ENCODE results near the gene PTTG1IP. TPM values are rescaled to one million over a fixed set of nuclear protein-coding genes. Genes with fewer than 3 reads are reported as not detected.

Gene PTTG1IP
- total and polyA plus RNA-seq, 2 of the 4 experiments (the other 2 are of a cell fraction): 167 to 194 TPM

- Histone ChIP-seq H3K9me1 (ENCODE audit: insufficient read depth, low read length) (no peaks in the 10 kb centered on the region), H2AK9ac (replicated peaks; ENCODE audit: low read depth, low read length, poor library complexity) (no peak overlapping the region), H3K9ac (ENCODE audit: low read depth, low read length) (no peak overlapping the region), H3K23ac (ENCODE audit: low read depth, low read length) (no peak overlapping the region), H3K79me1 (ENCODE audit: low read depth in 1 of 2, low read length in 2 of 2) (no peaks in the 10 kb centered on the region), H2BK15ac (ENCODE audit: low read depth, low read length) (no peak overlapping the region), H3K36me3 (ENCODE audit: control insufficient read depth, insufficient read depth, low read length) (no peaks in the 10 kb centered on the region), H2AK5ac (ENCODE audit: low read depth, low read length) (no peak overlapping the region), H4K8ac (ENCODE audit: low read depth in 2 of 2, low read length in 2 of 2) (no peak overlapping the region), H3K4me2 (ENCODE audit: low read depth, low read length) (no peak overlapping the region), H2BK120ac (ENCODE audit: low read depth, low read length) (no peak overlapping the region), H4K5ac (ENCODE audit: low read depth, low read length) (no peak overlapping the region), H3K4me3 (ENCODE audit: insufficient read depth, low read depth, low read length) (no peak overlapping the region), H3K27ac (ENCODE audit: insufficient read depth, low read length) (no peak overlapping the region), H3K4me1 (ENCODE audit: control insufficient read depth, insufficient read depth, low read length) (no peaks in the 10 kb centered on the region), H4K91ac (ENCODE audit: insufficient read depth, low read depth, low read length) (no peak overlapping the region), H2BK20ac (ENCODE audit: low read depth, low read length) (no peak overlapping the region), H3K9me3 (ENCODE audit: control insufficient read depth, insufficient read depth, low read length) (peaks cover 4% of the 10 kb centered on the region; the same call in 1 of the 2 replicates), H2BK5ac (ENCODE audit: low read depth, low read length, poor library complexity, severe bottlenecking) (no peak overlapping the region), H3K18ac (ENCODE audit: low read depth, low read length) (no peak overlapping the region), H2AFZ (replicated peaks; ENCODE audit: low read length, poor library complexity) (no peak overlapping the region), H3K4ac (ENCODE audit: low read depth, low read length) (no peak overlapping the region), H4K20me1 (ENCODE audit: insufficient read depth, low read length) (0 out of 2 replicates have a peak, but pooled peaks cover 5% of the 10 kb centered on the region), H3K14ac (replicated peaks; ENCODE audit: low read depth, low read length) (no peak overlapping the region), H3K56ac (ENCODE audit: extremely low read depth, insufficient read depth, low read length) (no peak overlapping the region), H3K27me3 (ENCODE audit: control insufficient read depth, insufficient read depth, low read length) (peaks cover 63% of the 10 kb centered on the region)
- ChIA-PET POLR2A (ENCODE audit: unreplicated experiment) (no interaction called here), CTCF (interaction anchor here (0.8 kb wide), 1 partner anchor 8 kb away, joined by 3 read pairs; no protein-coding TSS in a partner anchor)
- intact Hi-C loops (cut with micrococcal nuclease) (loop anchor here (1.0 to 5.0 kb wide), 2 partner anchors 37 to 246 kb away; no protein-coding TSS in a partner anchor), in situ Hi-C loops (cut with MboI; ENCODE audit: low sequenced_read_pairs) (no loop called here), dilution Hi-C loops (cut with HindIII; ENCODE audit: low sequenced_read_pairs, unreplicated experiment) (no loop called here)
- no TSS peak for BruUV-seq (replicated peaks)
- 81% methylated on average over 11 of the region's 15 CpGs; no CpG with 5 or more reads in 1 of the 2 experiments for WGBS, 2 experiments (ENCODE audit: extremely low coverage in 2 of 2, insufficient read length in 1 of 2)
- no peak for DNase-seq
- TF ChIP-seq RCOR1 (IDR thresholded peaks at IDR 0.05; ENCODE audit: insufficient replicate concordance, low read length) (no peak), CTCF (conservative IDR thresholded peaks at IDR 0.05; ENCODE audit: low read depth, low read length) (no peak), BHLHE40 (IDR thresholded peaks at IDR 0.05; ENCODE audit: low read depth, low read length) (no peak), FOS (IDR thresholded peaks at IDR 0.05; ENCODE audit: low read depth, low read length) (no peak), RFX5 (IDR thresholded peaks at IDR 0.05; ENCODE audit: low read depth, low read length) (no peak), CHD1 (IDR thresholded peaks at IDR 0.05; ENCODE audit: low read depth, low read length) (no peak), RAD21 (IDR thresholded peaks at IDR 0.05; ENCODE audit: low read length) (no peak), MAZ (IDR thresholded peaks at IDR 0.05; ENCODE audit: borderline replicate concordance, low read depth, low read length) (no peak), POLR2A (IDR thresholded peaks at IDR 0.05; ENCODE audit: low read depth, low read length) (no peak), NFE2L2 (IDR thresholded peaks at IDR 0.05; ENCODE audit: low read depth, low read length) (no peak), MAFK (IDR thresholded peaks at IDR 0.05; ENCODE audit: low read depth, low read length) (no peak), CEBPB (IDR thresholded peaks at IDR 0.05; ENCODE audit: low read depth, low read length) (no peak), SMC3 (IDR thresholded peaks at IDR 0.05; ENCODE audit: low read depth, low read length) (no peak)
- TF ChIP-seq, protein P1, sequence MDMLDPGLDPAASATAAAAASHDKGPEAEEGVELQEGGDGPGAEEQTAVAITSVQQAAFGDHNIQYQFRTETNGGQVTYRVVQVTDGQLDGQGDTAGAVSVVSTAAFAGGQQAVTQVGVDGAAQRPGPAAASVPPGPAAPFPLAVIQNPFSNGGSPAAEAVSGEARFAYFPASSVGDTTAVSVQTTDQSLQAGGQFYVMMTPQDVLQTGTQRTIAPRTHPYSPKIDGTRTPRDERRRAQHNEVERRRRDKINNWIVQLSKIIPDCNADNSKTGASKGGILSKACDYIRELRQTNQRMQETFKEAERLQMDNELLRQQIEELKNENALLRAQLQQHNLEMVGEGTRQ (IDR thresholded peaks at IDR 0.05; ENCODE audit: low read depth, low read length): no peak
- no peak for ATAC-seq (ENCODE audit: low read depth)
These were observed 18.1 kb upstream of the PTTG1IP start for GRCh38 chr21:44891631-44892031.

Data from IMR-90 (cell line).